ENCODE measurements around the gene HSD11B2. TPM values are rescaled to one million over a fixed set of nuclear protein-coding genes. Genes with fewer than 3 reads are reported as not detected.

Gene HSD11B2
- total RNA-seq, 1 donor from 2014 or later, result 2.4 TPM

GRCh38 chr16:67392301-67393059, 38.4 kb upstream of the HSD11B2 start:
- Histone ChIP-seq H3K4me1 (peaks cover 15 to 25% of the 10 kb centered on the region in 2 donors), H3K4me3 (peak overlapping the region; percentile 45 to 58), H3K36me3 (no peaks in the 10 kb centered on the region), H3K27ac (no peak overlapping the region), H3K9me3 (no peaks in the 10 kb centered on the region), H3K27me3 (peaks cover 15% of the 10 kb centered on the region)
- TF ChIP-seq, protein P1, sequence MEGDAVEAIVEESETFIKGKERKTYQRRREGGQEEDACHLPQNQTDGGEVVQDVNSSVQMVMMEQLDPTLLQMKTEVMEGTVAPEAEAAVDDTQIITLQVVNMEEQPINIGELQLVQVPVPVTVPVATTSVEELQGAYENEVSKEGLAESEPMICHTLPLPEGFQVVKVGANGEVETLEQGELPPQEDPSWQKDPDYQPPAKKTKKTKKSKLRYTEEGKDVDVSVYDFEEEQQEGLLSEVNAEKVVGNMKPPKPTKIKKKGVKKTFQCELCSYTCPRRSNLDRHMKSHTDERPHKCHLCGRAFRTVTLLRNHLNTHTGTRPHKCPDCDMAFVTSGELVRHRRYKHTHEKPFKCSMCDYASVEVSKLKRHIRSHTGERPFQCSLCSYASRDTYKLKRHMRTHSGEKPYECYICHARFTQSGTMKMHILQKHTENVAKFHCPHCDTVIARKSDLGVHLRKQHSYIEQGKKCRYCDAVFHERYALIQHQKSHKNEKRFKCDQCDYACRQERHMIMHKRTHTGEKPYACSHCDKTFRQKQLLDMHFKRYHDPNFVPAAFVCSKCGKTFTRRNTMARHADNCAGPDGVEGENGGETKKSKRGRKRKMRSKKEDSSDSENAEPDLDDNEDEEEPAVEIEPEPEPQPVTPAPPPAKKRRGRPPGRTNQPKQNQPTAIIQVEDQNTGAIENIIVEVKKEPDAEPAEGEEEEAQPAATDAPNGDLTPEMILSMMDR (IDR thresholded peaks at IDR 0.05), result no peak
- intact Hi-C loops (cut with DNase I), result loop anchor here (10.0 kb wide), 1 partner anchor 108 kb away; no protein-coding TSS in a partner anchor
- DNase-seq (ENCODE audit: low spot score in 2 of 2), result peak in 1 of 2 donors; percentile 50

GRCh38 chr16:67393111-67393787, 37.7 kb upstream of the HSD11B2 start, which contains the start of gene TPPP3:
Gene TPPP3, minus strand, starts transcription at chr16:67393498. Its CDS starts 2,387 bp downstream, at chr16:67391111.
- TF ChIP-seq, protein P1 (IDR thresholded peaks at IDR 0.05), result peak; percentile 62 to 72 (median 69)
- H3K27ac ChIP-seq, result peak within 1 kb of the TSS; percentile 49 to 52
- H3K9me3 ChIP-seq, result no peaks in the 10 kb centered on the region
- H3K4me3 ChIP-seq, result peak within 1 kb of the TSS; percentile 45 to 58
- intact Hi-C loops (cut with DNase I), result loop anchor here (10.0 kb wide), 1 partner anchor 108 kb away; no protein-coding TSS in a partner anchor
- peak; percentile 50 to 91 for DNase-seq (ENCODE audit: low spot score in 2 of 2)
- peaks cover 15% of the 10 kb centered on the region for H3K27me3 ChIP-seq
- H3K4me1 ChIP-seq, result peaks cover 15 to 25% of the 10 kb centered on the region in 2 donors
- H3K36me3 ChIP-seq, result no peaks in the 10 kb centered on the region

- intact Hi-C loops (cut with DNase I), result loop anchor here (10.0 kb wide), 1 partner anchor 109 kb away; no protein-coding TSS in a partner anchor
- TF ChIP-seq, protein P1 (IDR thresholded peaks at IDR 0.05), result no peak
- Histone ChIP-seq H3K4me1 (peaks cover 15 to 25% of the 10 kb centered on the region in 2 donors), H3K4me3 (peak overlapping the region; percentile 45 to 58), H3K9me3 (no peaks in the 10 kb centered on the region), H3K27me3 (peaks cover 15% of the 10 kb centered on the region), H3K36me3 (no peaks in the 10 kb centered on the region), H3K27ac (peak overlapping the region; percentile 49 to 52)
- DNase-seq (ENCODE audit: low spot score in 2 of 2), result no peak
Measured at GRCh38 chr16:67393788-67394154, 37.1 kb upstream of the HSD11B2 start.

- Histone ChIP-seq H3K36me3 (no peaks in the 10 kb centered on the region), H3K9me3 (no peaks in the 10 kb centered on the region), H3K4me1 (peaks cover 15 to 28% of the 10 kb centered on the region in 2 donors), H3K27me3 (peaks cover 15% of the 10 kb centered on the region), H3K4me3 (peak overlapping the region; percentile 39 to 58), H3K27ac (peak overlapping the region; percentile 49 to 52)
- peak in 1 of 2 donors; percentile 67 for DNase-seq (ENCODE audit: low spot score in 2 of 2)
- TF ChIP-seq, protein P1 (IDR thresholded peaks at IDR 0.05), result no peak
- intact Hi-C loops (cut with DNase I), result loop anchor here (10.0 kb wide), 1 partner anchor 110 kb away; no protein-coding TSS in a partner anchor
Measured at GRCh38 chr16:67394155-67395104, 36.5 kb upstream of the HSD11B2 start.

DNA sequence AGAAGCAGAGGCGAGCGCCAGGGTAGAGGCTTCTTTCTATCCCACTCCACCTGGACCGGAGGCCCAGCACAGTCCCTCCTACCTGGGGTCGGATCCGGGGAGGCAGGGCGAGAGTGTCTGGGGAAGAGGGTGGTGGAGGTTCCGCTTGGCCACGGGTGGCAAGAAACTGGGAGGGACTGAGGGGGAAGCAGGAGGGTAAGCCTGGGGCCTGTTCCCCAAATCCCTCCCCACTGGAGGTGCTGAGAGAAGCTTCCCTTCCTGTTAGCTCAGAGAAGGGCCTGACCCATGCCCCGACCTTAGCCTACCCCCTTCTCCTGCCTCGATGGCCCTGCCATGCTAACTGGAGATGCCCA, 35.8 kb upstream of the HSD11B2 start:
- intact Hi-C loops (cut with DNase I), result loop anchor here (10.0 kb wide), 1 partner anchor 110 kb away; no protein-coding TSS in a partner anchor
- Histone ChIP-seq H3K27me3 (peaks cover 15% of the 10 kb centered on the region), H3K27ac (peak overlapping the region in 1 of 2 donors; percentile 22), H3K4me3 (no peak overlapping the region), H3K9me3 (no peaks in the 10 kb centered on the region), H3K4me1 (peaks cover 15 to 31% of the 10 kb centered on the region in 2 donors), H3K36me3 (no peaks in the 10 kb centered on the region)
- TF ChIP-seq, protein P1 (IDR thresholded peaks at IDR 0.05), result no peak
- DNase-seq (ENCODE audit: low spot score in 2 of 2), result no peak

Data from ascending aorta (tissue), 2 donors.